Activated CD8-positive, alpha-beta memory T cell treated with anti-CD3 and anti-CD28 coated beads for 24 hours (primary cell): Measurements from ENCODE around the gene GREB1.
A peak's percentile ranks its signal among the peaks of the same experiment; 100 is the strongest.

Source experiments
- DNase-seq: peaks from one replicate; pipeline ENCODE4 v3.0.0-alpha.2; 2020

GREB1 gene

GRCh38 chr2:11533278-11534070 is at the start of gene GREB1:
TSS of gene GREB1 (plus strand) at chr2:11534045. CDS start at chr2:11556615, 22,570 bp downstream.
- DNase-seq: no peak

GRCh38 chr2:11488809-11489208 is 45.0 kb upstream of the GREB1 start:
- DNase-seq: no peak

GRCh38 chr2:11490194-11490593 is 43.7 kb upstream of the GREB1 start:
- no peak for DNase-seq

GRCh38 chr2:11491348-11491933 is 42.4 kb upstream of the GREB1 start:
- DNase-seq: peak; percentile 13

- no peak for DNase-seq
These were observed 41.6 kb upstream of the GREB1 start for GRCh38 chr2:11492244-11492643.

- no peak for DNase-seq
These were observed 41.1 kb upstream of the GREB1 start for GRCh38 chr2:11492720-11493119.

- DNase-seq: peak; percentile 15
These were observed 40.6 kb upstream of the GREB1 start for GRCh38 chr2:11493282-11493681.

GRCh38 chr2:11494310-11494709 is 39.5 kb upstream of the GREB1 start:
- peak; percentile 17 for DNase-seq

- peak; percentile 19 for DNase-seq
These were observed 37.8 kb upstream of the GREB1 start for GRCh38 chr2:11495844-11496681.

GRCh38 chr2:11498543-11499034 is 35.3 kb upstream of the GREB1 start:
- no peak for DNase-seq

- DNase-seq: no peak
These were observed 34.6 kb upstream of the GREB1 start for GRCh38 chr2:11499081-11499743.

- DNase-seq: no peak
These were observed 33.0 kb upstream of the GREB1 start for GRCh38 chr2:11500702-11501303.

GRCh38 chr2:11502740-11503292 is 31.0 kb upstream of the GREB1 start:
- DNase-seq: no peak

GRCh38 chr2:11503354-11503927 is 30.4 kb upstream of the GREB1 start:
- no peak for DNase-seq

- no peak for DNase-seq
These were observed 27.9 kb upstream of the GREB1 start for GRCh38 chr2:11505652-11506610.

GRCh38 chr2:11506611-11506969 is 27.3 kb upstream of the GREB1 start:
- no peak for DNase-seq

- DNase-seq: no peak
These were observed 26.3 kb upstream of the GREB1 start for GRCh38 chr2:11507517-11507916.

GRCh38 chr2:11508279-11508678 is 25.6 kb upstream of the GREB1 start:
- no peak for DNase-seq

GRCh38 chr2:11509657-11510360 is 24.0 kb upstream of the GREB1 start:
- no peak for DNase-seq

GRCh38 chr2:11512431-11512830 is 21.4 kb upstream of the GREB1 start:
- DNase-seq: no peak
